H9 (cell line): ENCODE data around the gene PALM2AKAP2. TPM values are rescaled to one million over a fixed set of nuclear protein-coding genes. Genes with fewer than 3 reads are reported as not detected.

Source experiments
- DNase-seq: peaks from one replicate; pipeline ENCODE4 v3.0.0-alpha.2; 2017
- H2AFZ ChIP-seq: one replicate; pipeline ENCODE4 v1.6.1; 2013; ENCODE audit warnings: mild to moderate bottlenecking, low read length, control low read depth, moderate library complexity
- H2AK5ac ChIP-seq: 2 replicates; pipeline ENCODE4 v1.6.1; 2013; ENCODE audit warnings: low read length, control low read depth, mixed read lengths; ENCODE audit not compliant: insufficient read length
- H2BK120ac ChIP-seq: one replicate; pipeline ENCODE4 v1.6.1; 2013; ENCODE audit warnings: low read depth, mild to moderate bottlenecking, low read length, control low read depth, inconsistent platforms; ENCODE audit not compliant: poor library complexity, severe bottlenecking
- H2BK12ac ChIP-seq: 2 replicates; pipeline ENCODE4 v1.6.1; 2013; ENCODE audit warnings: low read length, control low read depth, mixed read lengths, low read depth; ENCODE audit not compliant: insufficient read length
- H2BK15ac ChIP-seq: 2 replicates; pipeline ENCODE4 v1.6.1; 2013; ENCODE audit warnings: low read depth, low read length, control low read depth
- H2BK20ac ChIP-seq: one replicate; pipeline ENCODE4 v1.6.1; 2013; ENCODE audit warnings: low read depth, mild to moderate bottlenecking, low read length, control low read depth, inconsistent platforms; ENCODE audit not compliant: poor library complexity, severe bottlenecking
- H2BK5ac ChIP-seq: 2 replicates; pipeline ENCODE4 v1.6.1; 2013; ENCODE audit warnings: low read length, control low read depth, mixed read lengths; ENCODE audit not compliant: insufficient read length
- H3K14ac ChIP-seq: 2 replicates; pipeline ENCODE4 v1.6.1; 2013; ENCODE audit warnings: low read length, control low read depth; ENCODE audit not compliant: insufficient read depth
- H3K18ac ChIP-seq: 2 replicates; pipeline ENCODE4 v1.6.1; 2013; ENCODE audit warnings: low read depth, mild to moderate bottlenecking, mixed read lengths, low read length, control low read depth; ENCODE audit not compliant: insufficient read length
- H3K23ac ChIP-seq: 2 replicates; pipeline ENCODE4 v1.6.1; 2013; ENCODE audit warnings: low read length, control low read depth, mixed read lengths, low read depth; ENCODE audit not compliant: insufficient read length
- H3K23me2 ChIP-seq: 2 replicates; pipeline ENCODE4 v1.6.1; 2013; ENCODE audit warnings: low read depth, mild to moderate bottlenecking, mixed read lengths, low read length, control low read depth; ENCODE audit not compliant: insufficient read length, poor library complexity, severe bottlenecking
- H3K27ac ChIP-seq: 2 replicates; pipeline ENCODE4 v1.5.1; 2013; ENCODE audit warnings: low read length, control low read depth, mixed read lengths, low read depth; ENCODE audit not compliant: insufficient read length
- H3K27me3 ChIP-seq: 2 replicates; pipeline ENCODE4 v1.6.1; 2013; ENCODE audit warnings: low read length, control low read depth, inconsistent platforms; ENCODE audit not compliant: insufficient read depth
- H3K4ac ChIP-seq: 2 replicates; pipeline ENCODE4 v1.6.1; 2013; ENCODE audit warnings: low read depth, mild to moderate bottlenecking, control low read depth, inconsistent platforms, low read length, moderate library complexity
- H3K4me1 ChIP-seq: 2 replicates; pipeline ENCODE4 v1.6.1; 2013; ENCODE audit warnings: low read length, control low read depth, inconsistent platforms; ENCODE audit not compliant: insufficient read depth
- H3K4me2 ChIP-seq: 2 replicates; pipeline ENCODE4 v1.6.1; 2013; ENCODE audit warnings: low read length, control low read depth, mixed read lengths; ENCODE audit not compliant: insufficient read length, insufficient read depth
- H3K56ac ChIP-seq: 2 replicates; pipeline ENCODE4 v1.6.1; 2013; ENCODE audit warnings: low read depth, mild to moderate bottlenecking, mixed read lengths, low read length, control low read depth; ENCODE audit not compliant: insufficient read length
- H3K79me1 ChIP-seq: 2 replicates; pipeline ENCODE4 v1.6.1; 2013; ENCODE audit warnings: low read depth, mild to moderate bottlenecking, moderate library complexity, low read length, control low read depth, inconsistent platforms; ENCODE audit not compliant: insufficient read depth, poor library complexity, severe bottlenecking
- H3K79me2 ChIP-seq: 2 replicates; pipeline ENCODE4 v1.6.1; 2013; ENCODE audit warnings: low read length, control low read depth, inconsistent platforms; ENCODE audit not compliant: insufficient read depth
- H3K9ac ChIP-seq: 2 replicates; pipeline ENCODE4 v1.6.1; 2013; ENCODE audit warnings: low read length, control low read depth, mixed read lengths; ENCODE audit not compliant: insufficient read length; ENCODE audit errors: extremely low read depth
- H3K9me3 ChIP-seq: one replicate; pipeline ENCODE4 v1.6.1; 2013; ENCODE audit warnings: low read depth, low read length, inconsistent platforms; ENCODE audit not compliant: control insufficient read depth
- H3T11ph ChIP-seq: one replicate; pipeline ENCODE4 v1.6.1; 2013; ENCODE audit warnings: mild to moderate bottlenecking, low read length, control low read depth, inconsistent platforms
- H4K20me1 ChIP-seq: one replicate; pipeline ENCODE4 v1.6.1; 2013; ENCODE audit not compliant: control insufficient read depth, insufficient read length, insufficient read depth
- H4K5ac ChIP-seq: 2 replicates; pipeline ENCODE4 v1.6.1; 2013; ENCODE audit warnings: low read depth, mild to moderate bottlenecking, mixed read lengths, low read length, control low read depth; ENCODE audit not compliant: insufficient read length
- H4K8ac ChIP-seq: replicated peaks from 2 replicates; pipeline ENCODE4 v1.6.1; 2013; ENCODE audit warnings: low read length, control low read depth, mixed read lengths, low read depth; ENCODE audit not compliant: insufficient read length
- H4K91ac ChIP-seq: 2 replicates; pipeline ENCODE4 v1.6.1; 2013; ENCODE audit warnings: low read depth, mild to moderate bottlenecking, moderate library complexity, mixed read lengths, low read length, control low read depth; ENCODE audit not compliant: insufficient read length
- H3K27ac Mint-ChIP-seq, 3 experiments: 2 replicates in 2 of 3; 3 replicates in 1 of 3; pipeline ENCODE4 v1.8.0; 2020 to 2021; ENCODE audit warnings: mixed read lengths in 3 of 3, mild to moderate bottlenecking in 1 of 3, moderate library complexity in 1 of 3
- H3K27me3 Mint-ChIP-seq: 2 replicates; pipeline ENCODE4 v1.8.0; 2021; ENCODE audit warnings: low read depth, mild to moderate bottlenecking, moderate library complexity, mixed read lengths
- H3K36me3 Mint-ChIP-seq, 3 experiments: 2 replicates in 2 of 3; 3 replicates in 1 of 3; pipeline ENCODE4 v1.8.0; 2020 to 2021; ENCODE audit warnings: low read depth in 3 of 3, mixed read lengths in 3 of 3; ENCODE audit not compliant: insufficient read depth in 1 of 3
- H3K4me1 Mint-ChIP-seq, 2 experiments: 2 replicates each; pipeline ENCODE4 v1.8.0; 2020; ENCODE audit warnings: mixed read lengths in 2 of 2
- H3K4me3 Mint-ChIP-seq, 2 experiments: 2 replicates in 1 of 2; 3 replicates in 1 of 2; pipeline ENCODE4 v1.8.0; 2020 to 2021; ENCODE audit warnings: mild to moderate bottlenecking in 2 of 2, mixed read lengths in 2 of 2, moderate library complexity in 1 of 2
- H3K9me3 Mint-ChIP-seq, 2 experiments: 2 replicates in 1 of 2; 3 replicates in 1 of 2; pipeline ENCODE4 v1.8.0; 2020; ENCODE audit warnings: mild to moderate bottlenecking in 2 of 2, mixed read lengths in 2 of 2, moderate library complexity in 1 of 2
- CTCF ChIP-seq: fragments of 200-600 bp; sonication (generic); conservative IDR thresholded peaks from 3 replicates; pipeline ENCODE4 v1.8.0; 2021; ENCODE audit warnings: antibody characterized with exemption, mild to moderate bottlenecking
- WGBS: extraction: QIAGEN DNeasy Blood & Tissue Kit; methylation state at CpG from one replicate; pipeline ENCODE4 v1.1.7; 2013; ENCODE audit warnings: missing lambda C conversion rate, low lambda C conversion rate, mixed read lengths; ENCODE audit not compliant: insufficient read length; ENCODE audit errors: extremely low coverage; 5-methylcytosine and 5-hydroxymethylcytosine counted together
- total RNA-seq: library from RNA; stranded (reverse); gene quantifications from 2 replicates; pipeline ENCODE4 v1.2.1, GENCODE V29; 2021

Gene PALM2AKAP2
- total RNA-seq, 1 experiment from 2014 or later, result 3.6 TPM

- H3K4me3 Mint-ChIP-seq, result no peak overlapping the region
- H3K79me2 ChIP-seq, result no peaks in the 10 kb centered on the region
- H3K27ac ChIP-seq, result no peak overlapping the region
- H4K8ac ChIP-seq, result no peak overlapping the region
- no peaks in the 10 kb centered on the region for H3K4me1 ChIP-seq
- no peak overlapping the region for H2BK12ac ChIP-seq
- H2AFZ ChIP-seq, result no peak overlapping the region
- no peaks in the 10 kb centered on the region for H4K20me1 ChIP-seq
- H3K23ac ChIP-seq, result no peak overlapping the region
- no peak overlapping the region for H4K5ac ChIP-seq
- H3K4me1 Mint-ChIP-seq, result peaks cover 8 to 13% of the 10 kb centered on the region in 2 experiments
- no peak overlapping the region for H3K14ac ChIP-seq
- no peaks in the 10 kb centered on the region for H3K79me1 ChIP-seq
- H3K56ac ChIP-seq, result no peak overlapping the region
- no peak overlapping the region for H3T11ph ChIP-seq
- no peak overlapping the region for H2BK5ac ChIP-seq
- H2BK15ac ChIP-seq, result no peak overlapping the region
- DNase-seq, result no peak
- no peaks in the 10 kb centered on the region for H3K27me3 Mint-ChIP-seq
- H3K23me2 ChIP-seq, result no peaks in the 10 kb centered on the region
- TF ChIP-seq CTCF, result no peak
- WGBS, result no CpG with 5 or more reads among the region's 2 CpGs
- H2BK20ac ChIP-seq, result no peak overlapping the region
- no peak overlapping the region for H3K9ac ChIP-seq
- no peak overlapping the region for H4K91ac ChIP-seq
- H3K4me2 ChIP-seq, result no peak overlapping the region
- no peaks in the 10 kb centered on the region for H3K9me3 ChIP-seq
- H2AK5ac ChIP-seq, result no peak overlapping the region
- H3K36me3 Mint-ChIP-seq, result no peaks in the 10 kb centered on the region
- no peak overlapping the region for H3K27ac Mint-ChIP-seq
- H2BK120ac ChIP-seq, result no peak overlapping the region
- H3K27me3 ChIP-seq, result no peaks in the 10 kb centered on the region
- H3K4ac ChIP-seq, result no peak overlapping the region
- no peaks in the 10 kb centered on the region for H3K9me3 Mint-ChIP-seq
- no peak overlapping the region for H3K18ac ChIP-seq
Observed at GRCh38 chr9:109733690-109734089, 46.3 kb upstream of the PALM2AKAP2 start.
